OCI-LY7 (cell line): ENCODE measurements around the gene SPINDOC. TPM values are rescaled to one million over a fixed set of nuclear protein-coding genes. Genes with fewer than 3 reads are reported as not detected.

Experiments used
- BruUV-seq: library from RNA; stranded (reverse); fragments of 400-500 nt; replicated peaks from 2 replicates; lab custom pipeline; 2021; lab: Mats Ljungman, UMichigan
- CTCF ChIA-PET: fragments of 300-600 bp; sonication (Branson Sonifier 250); formaldehyde crosslinking; loops from one replicate; lab custom pipeline; 2022; ENCODE audit warnings: antibody characterized with exemption; ENCODE audit not compliant: unreplicated experiment; lab: Charles Lee
- POLR2A ChIA-PET: fragments of 300-600 bp; sonication (Branson Sonifier 250); formaldehyde crosslinking; loops from one replicate; lab custom pipeline; 2022; ENCODE audit warnings: antibody characterized with exemption; lab: Charles Lee
- DNase-seq: peaks from one replicate; pipeline ENCODE4 v3.0.0-alpha.2; 2015; ENCODE audit warnings: low spot score
- H2AFZ ChIP-seq: fragments of 200-600 bp; sonication (generic), shearing (Covaris generic); 2 replicates; pipeline ENCODE4 v1.6.1; 2014; ENCODE audit warnings: mild to moderate bottlenecking, antibody characterized with exemption, low read length, moderate library complexity
- H3K27ac ChIP-seq: fragments of 200-600 bp; sonication (generic); 2 replicates; pipeline ENCODE4 v1.5.1; 2014; ENCODE audit warnings: mixed run types, low read depth, mild to moderate bottlenecking, moderate library complexity, low read length, inconsistent platforms; ENCODE audit not compliant: poor library complexity, severe bottlenecking
- H3K36me3 ChIP-seq: fragments of 200-600 bp; sonication (generic); 2 replicates; pipeline ENCODE4 v1.6.1; 2014; ENCODE audit warnings: mild to moderate bottlenecking, antibody characterized with exemption, low read length, moderate library complexity, mixed read lengths; ENCODE audit not compliant: insufficient read depth
- H3K4me1 ChIP-seq: fragments of 200-600 bp; sonication (generic); 2 replicates; pipeline ENCODE4 v1.5.1; 2014; ENCODE audit warnings: mild to moderate bottlenecking, low read length; ENCODE audit not compliant: insufficient read depth, poor library complexity, severe bottlenecking
- H3K4me2 ChIP-seq: fragments of 200-600 bp; sonication (generic); 2 replicates; pipeline ENCODE4 v1.6.1; 2014; ENCODE audit warnings: mild to moderate bottlenecking, low read length
- H3K4me3 ChIP-seq: fragments of 200-600 bp; sonication (generic); 2 replicates; pipeline ENCODE4 v1.5.1; 2014; ENCODE audit warnings: mild to moderate bottlenecking, low read depth, low read length; ENCODE audit not compliant: poor library complexity, severe bottlenecking
- H3K79me2 ChIP-seq: fragments of 200-600 bp; sonication (generic); 2 replicates; pipeline ENCODE4 v1.6.1; 2016; ENCODE audit warnings: low read depth, mild to moderate bottlenecking, low read length, moderate library complexity, mixed read lengths; ENCODE audit not compliant: insufficient read depth
- H3K9me2 ChIP-seq: fragments of 200-600 bp; sonication (generic); 2 replicates; pipeline ENCODE4 v1.6.1; 2016; ENCODE audit warnings: mild to moderate bottlenecking, low read length, mixed read lengths; ENCODE audit not compliant: insufficient read depth
- H3K9me3 ChIP-seq: fragments of 200-600 bp; sonication (generic); 2 replicates; pipeline ENCODE4 v1.6.1; 2014; ENCODE audit warnings: mild to moderate bottlenecking, mixed run types, low read length, mixed read lengths
- H4K20me1 ChIP-seq: fragments of 200-600 bp; sonication (generic); 2 replicates; pipeline ENCODE4 v1.6.1; 2014; ENCODE audit warnings: mild to moderate bottlenecking, antibody characterized with exemption, low read length, moderate library complexity, mixed read lengths; ENCODE audit not compliant: insufficient read depth
- CTCF ChIP-seq: fragments of 200-600 bp; sonication (generic); conservative IDR thresholded peaks from 2 replicates; pipeline ENCODE4 v1.5.1; 2014; ENCODE audit warnings: mild to moderate bottlenecking, antibody characterized with exemption, low read length, moderate library complexity, mixed read lengths
- EZH2phosphoT487 ChIP-seq: fragments of 200-600 bp; sonication (generic); IDR thresholded peaks from 2 replicates; pipeline ENCODE4 v1.6.1; 2018; ENCODE audit warnings: low read depth, borderline replicate concordance, mild to moderate bottlenecking, mixed run types, antibody characterized with exemption, low read length, moderate library complexity, mixed read lengths
- intact Hi-C: fragments of 100-400 bp; cut with micrococcal nuclease; formaldehyde crosslinking; loops from one replicate; pipeline ENCODE4 v1.10.0; 2022; ENCODE audit not compliant: unreplicated experiment
- total RNA-seq, 2 experiments: library from RNA; depleted of rRNA in 1 of 2; stranded (reverse); fragments of >200 nt in 1 of 2; shearing (Covaris generic) in 1 of 2; gene quantifications; 2 replicates each; pipeline ENCODE4 v1.2.3, GENCODE V29; 2014 to 2022

Gene SPINDOC
- total RNA-seq, 2 experiments from 2014 or later, result 57.9 to 81.8 TPM

- Histone ChIP-seq H3K9me2 (no peaks in the 10 kb centered on the region), H4K20me1 (no peaks in the 10 kb centered on the region), H3K36me3 (no peaks in the 10 kb centered on the region), H3K4me1 (no peaks in the 10 kb centered on the region), H2AFZ (no peak overlapping the region), H3K4me2 (no peak overlapping the region), H3K79me2 (no peaks in the 10 kb centered on the region), H3K27ac (no peak overlapping the region), H3K9me3 (0 out of 2 replicates have a peak, but pooled peaks cover 6% of the 10 kb centered on the region), H3K4me3 (no peak overlapping the region)
- DNase-seq, result no peak
- TF ChIP-seq CTCF (no peak), EZH2phosphoT487 (no peak)
- CTCF ChIA-PET, result interaction anchor here (0.6 kb wide), 1 partner anchor 22 kb away, joined by 3 read pairs; no protein-coding TSS in a partner anchor
- POLR2A ChIA-PET, result no interaction called here
- intact Hi-C loops, result no loop called here
- no TSS peak for BruUV-seq
These were observed 20.1 kb upstream of the SPINDOC start for GRCh38 chr11:63793161-63793560.

DNA sequence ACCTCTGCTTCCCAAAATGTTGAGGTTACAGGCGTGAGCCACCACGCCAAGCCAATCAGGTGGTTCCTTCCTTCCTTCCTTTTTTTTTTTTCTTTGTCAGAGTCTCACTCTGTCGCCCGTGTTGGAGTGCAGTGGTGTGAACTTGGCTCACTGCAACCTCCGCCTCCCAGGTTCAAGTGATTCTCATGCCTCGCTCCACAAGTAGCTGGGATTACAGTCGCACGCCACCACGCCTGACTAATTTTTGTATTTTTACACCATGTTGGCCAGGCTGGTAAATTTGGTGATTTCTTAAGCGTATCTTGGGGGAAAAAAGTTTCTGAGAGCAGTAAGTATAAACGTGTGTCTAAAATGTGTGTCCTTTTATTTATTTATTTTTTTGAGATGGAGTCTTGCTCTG, 18.2 kb upstream of the SPINDOC start:
- no peaks in the 10 kb centered on the region for H3K79me2 ChIP-seq
- no peak overlapping the region for H3K4me3 ChIP-seq
- intact Hi-C loops, result no loop called here
- no TSS peak for BruUV-seq
- ChIA-PET POLR2A (no interaction called here), CTCF (no interaction called here)
- H3K9me3 ChIP-seq, result 0 out of 2 replicates have a peak, but pooled peaks cover 6% of the 10 kb centered on the region
- no peaks in the 10 kb centered on the region for H4K20me1 ChIP-seq
- no peak overlapping the region for H3K27ac ChIP-seq
- DNase-seq, result no peak
- TF ChIP-seq EZH2phosphoT487, result no peak
- TF ChIP-seq CTCF, result no peak
- no peaks in the 10 kb centered on the region for H3K9me2 ChIP-seq
- H3K4me1 ChIP-seq, result no peaks in the 10 kb centered on the region
- no peak overlapping the region for H2AFZ ChIP-seq
- H3K36me3 ChIP-seq, result no peaks in the 10 kb centered on the region
- H3K4me2 ChIP-seq, result no peak overlapping the region

- Histone ChIP-seq H3K4me1 (no peaks in the 10 kb centered on the region), H2AFZ (no peak overlapping the region), H3K4me2 (no peak overlapping the region), H4K20me1 (no peaks in the 10 kb centered on the region), H3K4me3 (no peak overlapping the region), H3K79me2 (no peaks in the 10 kb centered on the region), H3K9me3 (no peaks in the 10 kb centered on the region), H3K27ac (no peak overlapping the region), H3K36me3 (no peaks in the 10 kb centered on the region), H3K9me2 (no peaks in the 10 kb centered on the region)
- BruUV-seq, result no TSS peak
- intact Hi-C loops, result no loop called here
- DNase-seq, result no peak
- TF ChIP-seq CTCF, result no peak
- TF ChIP-seq EZH2phosphoT487, result no peak
- CTCF ChIA-PET, result no interaction called here
- POLR2A ChIA-PET, result no interaction called here
These were observed 12.3 kb upstream of the SPINDOC start for GRCh38 chr11:63800921-63801320.
